ENCODE results near the gene CGAS. TPM values are rescaled to one million over a fixed set of nuclear protein-coding genes. Genes with fewer than 3 reads are reported as not detected.

CGAS gene
- 10 to 100 TPM in 2 of 4 donors, 1 to 10 TPM in 2; 3.0 to 15.4 (median 10.1) TPM for total RNA-seq

DNA sequence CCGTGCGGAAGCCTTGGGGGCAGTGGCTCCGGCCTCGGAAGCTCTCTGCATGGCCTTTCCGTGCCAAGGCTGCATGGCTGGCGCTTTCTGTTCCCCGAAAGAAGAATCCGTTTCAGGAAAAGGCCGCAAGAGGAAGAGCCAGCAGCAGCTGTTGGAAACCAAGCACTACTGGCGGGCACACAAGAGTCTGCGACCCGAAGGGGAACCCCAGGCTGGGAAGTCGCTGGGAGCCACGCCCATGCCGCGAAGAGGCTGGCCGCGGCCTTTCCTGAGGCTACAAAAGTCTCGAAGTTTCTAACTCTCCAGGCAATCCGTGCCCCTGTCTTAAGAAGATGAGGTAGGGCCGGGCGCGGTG lies at the start of gene CGAS:
Gene CGAS, minus strand, starts transcription at position 191 of the 355 bp plus-strand sequence. Its CDS starts 116 bp downstream, at position 75.
- Histone ChIP-seq H3K4me1 (peaks cover 5 to 45% (median 11%) of the 10 kb centered on the region in 3 donors), H3K36me3 (no peaks in the 10 kb centered on the region), H3K9me3 (no peaks in the 10 kb centered on the region), H3K4me3 (peak within 1 kb of the TSS; percentile 75 to 84 (median 77)), H3K27me3 (no peaks in the 10 kb centered on the region), H3K27ac (peak within 1 kb of the TSS; percentile 88 to 91 (median 88))
- intact Hi-C loops (cut with DNase I), result no loop called here
- TF ChIP-seq POLR2A (IDR thresholded peaks at IDR 0.05), result peak in 2 of 4 donors; percentile 13 to 75
- TF ChIP-seq, protein P1, sequence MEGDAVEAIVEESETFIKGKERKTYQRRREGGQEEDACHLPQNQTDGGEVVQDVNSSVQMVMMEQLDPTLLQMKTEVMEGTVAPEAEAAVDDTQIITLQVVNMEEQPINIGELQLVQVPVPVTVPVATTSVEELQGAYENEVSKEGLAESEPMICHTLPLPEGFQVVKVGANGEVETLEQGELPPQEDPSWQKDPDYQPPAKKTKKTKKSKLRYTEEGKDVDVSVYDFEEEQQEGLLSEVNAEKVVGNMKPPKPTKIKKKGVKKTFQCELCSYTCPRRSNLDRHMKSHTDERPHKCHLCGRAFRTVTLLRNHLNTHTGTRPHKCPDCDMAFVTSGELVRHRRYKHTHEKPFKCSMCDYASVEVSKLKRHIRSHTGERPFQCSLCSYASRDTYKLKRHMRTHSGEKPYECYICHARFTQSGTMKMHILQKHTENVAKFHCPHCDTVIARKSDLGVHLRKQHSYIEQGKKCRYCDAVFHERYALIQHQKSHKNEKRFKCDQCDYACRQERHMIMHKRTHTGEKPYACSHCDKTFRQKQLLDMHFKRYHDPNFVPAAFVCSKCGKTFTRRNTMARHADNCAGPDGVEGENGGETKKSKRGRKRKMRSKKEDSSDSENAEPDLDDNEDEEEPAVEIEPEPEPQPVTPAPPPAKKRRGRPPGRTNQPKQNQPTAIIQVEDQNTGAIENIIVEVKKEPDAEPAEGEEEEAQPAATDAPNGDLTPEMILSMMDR (IDR thresholded peaks at IDR 0.05), result no peak
- WGBS, 2 donors, result 0 to 2% methylated on average over 7 to 12 of the region's 23 CpGs
- peak; percentile 46 for DNase-seq

DNA sequence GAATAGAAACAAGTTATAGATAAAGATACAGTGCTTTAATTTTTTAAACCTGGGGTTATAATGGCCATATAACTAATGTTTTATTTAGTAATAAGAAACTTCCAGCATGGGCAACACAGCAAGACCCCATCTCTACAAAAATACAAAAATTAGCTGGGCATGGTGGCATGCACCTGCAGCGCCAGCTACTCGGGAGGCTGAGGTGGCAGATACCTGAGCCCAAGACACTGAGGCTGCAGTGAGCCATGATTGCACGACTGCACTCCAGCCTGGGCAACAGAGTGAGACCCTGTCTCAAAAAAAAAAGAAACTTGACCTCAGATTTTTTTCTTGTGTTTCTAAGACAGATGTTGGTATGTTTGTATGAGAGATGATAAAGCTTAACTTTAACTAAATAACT lies 45.8 kb upstream of the CGAS start:
- TF ChIP-seq, protein P1 (IDR thresholded peaks at IDR 0.05), result no peak
- no peak for TF ChIP-seq POLR2A (IDR thresholded peaks at IDR 0.05)
- Histone ChIP-seq H3K36me3 (peaks cover 12 to 100% (median 45%) of the 10 kb centered on the region in 3 donors), H3K9me3 (no peaks in the 10 kb centered on the region), H3K27ac (no peak overlapping the region), H3K4me3 (no peak overlapping the region), H3K27me3 (no peaks in the 10 kb centered on the region), H3K4me1 (no peaks in the 10 kb centered on the region)
- 98 to 100% methylated on average over 3 of the region's 3 CpGs for WGBS, 2 donors
- no peak for DNase-seq
- intact Hi-C loops (cut with DNase I), result no loop called here

DNA sequence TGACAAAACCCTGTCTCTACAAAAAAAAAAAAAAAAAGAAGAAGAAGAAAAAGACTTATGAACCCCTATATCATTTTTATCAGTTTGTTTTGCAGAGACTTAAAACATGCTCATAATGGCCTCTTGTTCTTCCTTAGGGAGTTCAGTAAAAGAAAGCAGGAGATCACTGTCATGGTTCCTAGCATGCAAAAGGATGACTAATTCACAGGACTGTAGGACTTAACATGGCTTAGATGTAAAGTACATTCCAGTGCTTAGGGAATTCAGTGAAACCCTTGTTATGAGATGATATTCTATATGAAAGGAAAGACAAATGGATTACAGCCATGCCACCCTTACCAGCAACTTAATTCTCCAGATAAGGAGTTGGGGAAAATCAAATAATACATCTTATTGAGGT lies 39.3 kb upstream of the CGAS start:
- Histone ChIP-seq H3K9me3 (no peaks in the 10 kb centered on the region), H3K36me3 (peaks cover 16 to 99% (median 36%) of the 10 kb centered on the region in 3 donors), H3K27me3 (no peaks in the 10 kb centered on the region), H3K4me3 (no peak overlapping the region), H3K27ac (no peak overlapping the region), H3K4me1 (no peaks in the 10 kb centered on the region)
- intact Hi-C loops (cut with DNase I), result no loop called here
- TF ChIP-seq POLR2A (IDR thresholded peaks at IDR 0.05), result no peak
- TF ChIP-seq, protein P1 (IDR thresholded peaks at IDR 0.05), result no peak
- DNase-seq, result no peak

DNA sequence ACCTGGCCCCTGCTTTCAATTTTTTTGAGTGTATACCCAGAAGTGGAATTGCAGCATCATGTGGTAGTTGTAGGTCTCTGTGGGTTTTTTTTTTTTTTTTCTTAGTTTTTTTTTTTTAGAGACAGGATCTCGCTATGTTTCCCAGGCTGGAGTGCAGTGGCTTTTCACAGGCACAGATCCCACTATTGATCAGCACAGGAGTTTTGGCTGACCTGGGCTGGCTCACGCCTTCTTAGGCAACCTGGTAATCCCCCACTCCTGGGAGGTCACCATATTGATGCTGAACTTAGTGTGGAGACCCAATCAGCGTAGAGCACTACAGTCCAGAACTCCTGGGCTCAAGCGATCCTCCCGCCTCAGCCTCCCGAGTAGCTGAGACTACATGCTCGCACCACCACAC lies 35.4 kb upstream of the CGAS start:
- H3K27ac ChIP-seq, result no peak overlapping the region
- no peak for TF ChIP-seq POLR2A (IDR thresholded peaks at IDR 0.05)
- TF ChIP-seq, protein P1 (IDR thresholded peaks at IDR 0.05), result no peak
- no peak overlapping the region for H3K4me3 ChIP-seq
- H3K9me3 ChIP-seq, result no peaks in the 10 kb centered on the region
- intact Hi-C loops (cut with DNase I), result no loop called here
- H3K27me3 ChIP-seq, result no peaks in the 10 kb centered on the region
- WGBS, 2 donors, result 90 to 100% methylated on average over 7 of the region's 7 CpGs
- no peak for DNase-seq
- no peaks in the 10 kb centered on the region for H3K4me1 ChIP-seq
- peaks cover 16 to 99% (median 34%) of the 10 kb centered on the region in 3 donors for H3K36me3 ChIP-seq

DNA sequence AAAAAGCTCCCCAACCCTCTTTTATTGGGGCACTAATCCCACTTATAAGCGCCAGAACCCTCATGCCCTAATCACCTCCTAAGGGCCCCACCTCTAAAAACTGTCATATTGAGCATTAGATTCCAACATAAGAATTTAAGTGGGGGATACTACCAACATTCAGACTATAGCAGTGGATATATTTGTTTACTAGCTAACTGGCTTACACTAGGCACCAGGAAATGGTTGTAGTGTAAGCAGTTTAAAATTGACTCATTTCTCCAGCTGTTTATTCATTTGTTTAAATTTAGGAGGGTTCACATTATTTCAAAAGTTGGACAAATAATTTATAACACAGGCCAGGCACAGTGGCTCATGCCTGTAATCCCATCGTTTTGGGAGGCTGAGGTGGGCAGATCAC lies 32.3 kb upstream of the CGAS start:
- intact Hi-C loops (cut with DNase I), result no loop called here
- TF ChIP-seq, protein P1 (IDR thresholded peaks at IDR 0.05), result no peak
- no peak for TF ChIP-seq POLR2A (IDR thresholded peaks at IDR 0.05)
- peaks cover 39 to 100% (median 46%) of the 10 kb centered on the region in 3 donors for H3K36me3 ChIP-seq
- 80 to 83% methylated on average over 2 of the region's 2 CpGs for WGBS, 2 donors
- H3K4me1 ChIP-seq, result no peaks in the 10 kb centered on the region
- H3K9me3 ChIP-seq, result no peaks in the 10 kb centered on the region
- no peaks in the 10 kb centered on the region for H3K27me3 ChIP-seq
- H3K27ac ChIP-seq, result no peak overlapping the region
- no peak overlapping the region for H3K4me3 ChIP-seq
- DNase-seq, result no peak

Measured in esophagus squamous epithelium (tissue), 5 donors.